Measurements from ENCODE around the gene EIF3K. TPM values are rescaled to one million over a fixed set of nuclear protein-coding genes. Genes with fewer than 3 reads are reported as not detected.

Gene EIF3K
- total RNA-seq, 4 donors from 2014 or later, result 333 to 570 (median 446) TPM

DNA sequence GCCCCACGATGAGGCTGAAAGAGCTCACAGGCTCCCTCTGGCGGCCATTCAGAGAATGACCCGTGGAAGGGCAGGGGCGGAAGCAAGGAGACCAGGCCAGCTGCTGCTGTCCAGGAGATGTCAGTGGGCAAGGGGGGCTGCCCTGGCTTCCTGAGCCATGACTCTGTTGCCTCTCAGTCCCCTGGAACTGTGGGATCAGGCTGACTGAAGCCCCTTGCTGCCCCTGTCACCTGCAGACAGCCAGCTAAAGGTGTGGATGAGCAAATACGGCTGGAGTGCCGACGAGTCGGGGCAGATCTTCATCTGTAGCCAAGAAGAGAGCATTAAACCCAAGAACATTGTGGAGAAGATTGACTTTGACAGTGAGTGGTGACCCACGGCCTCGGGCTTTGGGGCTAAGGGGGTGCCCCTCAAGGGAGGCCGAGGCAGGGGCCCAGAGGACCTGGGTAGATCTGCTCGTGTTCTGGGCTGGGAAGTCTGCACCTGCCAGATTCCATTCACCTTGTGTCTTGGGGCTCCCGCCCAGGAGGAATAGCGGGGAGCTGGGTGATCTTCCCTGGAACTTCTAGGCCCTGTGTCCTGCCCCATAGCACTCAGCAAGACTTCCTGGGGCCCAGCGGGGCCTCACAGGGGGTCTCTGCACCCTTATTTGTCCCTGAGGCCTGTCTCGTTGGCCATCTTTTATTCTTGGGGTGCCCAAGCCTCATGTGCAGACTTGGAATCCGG lies 15.9 kb downstream of the EIF3K start:
- Histone ChIP-seq H3K4me1 (peaks cover 18 to 32% (median 25%) of the 10 kb centered on the region in 4 donors), H3K27me3 (no peaks in the 10 kb centered on the region), H3K4me3 (no peak overlapping the region), H3K9me3 (no peaks in the 10 kb centered on the region), H3K27ac (replicated peaks in 1 of 4) (peak overlapping the region; percentile 39 to 67 (median 54)), H3K36me3 (peaks cover 21 to 72% (median 68%) of the 10 kb centered on the region in 4 donors)
- intact Hi-C loops (cut with DNase I), result loop anchor here (2.0 to 10.0 kb wide), 4 partner anchors 90 to 232 kb away; partner anchors contain the start of genes ECH1 and FAM98C
- DNase-seq (ENCODE audit: extremely low spot score), result no peak
- TF ChIP-seq POLR2A (IDR thresholded peaks at IDR 0.05; ENCODE audit: low read depth) (no peak), EP300 (IDR thresholded peaks at IDR 0.05) (no peak), POLR2AphosphoS5 (IDR thresholded peaks at IDR 0.05) (peak; percentile 33 to 55)
- TF ChIP-seq, protein P1, sequence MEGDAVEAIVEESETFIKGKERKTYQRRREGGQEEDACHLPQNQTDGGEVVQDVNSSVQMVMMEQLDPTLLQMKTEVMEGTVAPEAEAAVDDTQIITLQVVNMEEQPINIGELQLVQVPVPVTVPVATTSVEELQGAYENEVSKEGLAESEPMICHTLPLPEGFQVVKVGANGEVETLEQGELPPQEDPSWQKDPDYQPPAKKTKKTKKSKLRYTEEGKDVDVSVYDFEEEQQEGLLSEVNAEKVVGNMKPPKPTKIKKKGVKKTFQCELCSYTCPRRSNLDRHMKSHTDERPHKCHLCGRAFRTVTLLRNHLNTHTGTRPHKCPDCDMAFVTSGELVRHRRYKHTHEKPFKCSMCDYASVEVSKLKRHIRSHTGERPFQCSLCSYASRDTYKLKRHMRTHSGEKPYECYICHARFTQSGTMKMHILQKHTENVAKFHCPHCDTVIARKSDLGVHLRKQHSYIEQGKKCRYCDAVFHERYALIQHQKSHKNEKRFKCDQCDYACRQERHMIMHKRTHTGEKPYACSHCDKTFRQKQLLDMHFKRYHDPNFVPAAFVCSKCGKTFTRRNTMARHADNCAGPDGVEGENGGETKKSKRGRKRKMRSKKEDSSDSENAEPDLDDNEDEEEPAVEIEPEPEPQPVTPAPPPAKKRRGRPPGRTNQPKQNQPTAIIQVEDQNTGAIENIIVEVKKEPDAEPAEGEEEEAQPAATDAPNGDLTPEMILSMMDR (IDR thresholded peaks at IDR 0.05), result peak in 2 of 3 experiments; percentile 94
- WGBS, result 62% methylated on average over 14 of the region's 17 CpGs

DNA sequence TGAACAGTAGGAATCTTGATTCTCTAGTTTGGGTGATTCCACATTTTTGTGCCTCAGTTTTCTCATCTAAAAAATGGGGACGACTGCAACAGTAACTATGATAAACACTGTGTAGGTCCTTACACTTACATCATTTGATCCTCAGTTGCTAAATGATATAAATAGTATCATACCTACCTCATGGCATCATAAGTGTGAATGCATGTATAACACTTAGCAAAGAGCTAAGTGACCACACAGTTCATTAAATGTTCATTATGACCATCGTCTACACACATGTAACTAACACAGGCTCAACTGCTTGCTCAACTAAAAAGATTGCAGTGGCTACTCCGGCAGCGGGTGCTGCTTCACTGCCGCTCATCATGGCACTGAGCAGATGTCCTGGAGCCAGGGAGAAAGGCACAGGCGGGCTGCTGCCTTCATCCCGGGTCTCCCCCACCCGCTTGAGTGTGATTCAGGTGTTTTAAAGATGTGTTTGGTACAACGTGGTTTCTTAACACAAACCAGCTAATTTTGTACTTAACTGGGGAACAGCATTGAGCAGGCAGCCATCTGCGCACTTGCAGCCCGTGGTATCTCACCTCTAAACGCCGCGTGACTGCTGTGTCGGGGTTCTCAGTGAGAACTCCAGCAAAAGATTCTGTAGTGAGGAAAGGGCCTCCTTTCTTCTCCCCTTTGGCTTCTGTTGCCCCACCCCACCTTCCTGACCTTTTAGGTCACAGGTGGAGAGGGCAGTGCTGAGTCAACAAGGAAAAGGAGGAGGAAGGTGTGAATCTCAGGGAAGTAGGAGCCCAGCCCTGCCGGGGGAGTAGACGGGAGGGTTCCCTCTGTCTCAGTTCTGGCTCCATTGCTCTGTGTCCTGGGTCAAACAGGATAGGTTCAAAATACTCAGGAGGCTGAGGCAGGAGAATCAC lies 16.8 kb downstream of the EIF3K start:
- Histone ChIP-seq H3K4me3 (no peak overlapping the region), H3K9me3 (no peaks in the 10 kb centered on the region), H3K27ac (replicated peaks in 1 of 4) (peak overlapping the region; percentile 2 to 67 (median 48)), H3K36me3 (peaks cover 16 to 69% (median 60%) of the 10 kb centered on the region in 4 donors), H3K4me1 (peaks cover 20 to 32% (median 27%) of the 10 kb centered on the region in 4 donors), H3K27me3 (no peaks in the 10 kb centered on the region)
- WGBS, result 78% methylated on average over 15 of the region's 17 CpGs
- no peak for TF ChIP-seq POLR2A (IDR thresholded peaks at IDR 0.05; ENCODE audit: low read depth)
- no peak for TF ChIP-seq EP300 (IDR thresholded peaks at IDR 0.05)
- no peak for TF ChIP-seq POLR2AphosphoS5 (IDR thresholded peaks at IDR 0.05)
- TF ChIP-seq, protein P1 (IDR thresholded peaks at IDR 0.05), result no peak
- intact Hi-C loops (cut with DNase I), result loop anchor here (2.0 to 10.0 kb wide), 4 partner anchors 91 to 233 kb away; partner anchors contain the start of genes ECH1 and FAM98C
- DNase-seq (ENCODE audit: extremely low spot score), result no peak

- Histone ChIP-seq H3K27me3 (no peaks in the 10 kb centered on the region), H3K4me1 (peaks cover 26 to 32% (median 29%) of the 10 kb centered on the region in 4 donors), H3K9me3 (no peaks in the 10 kb centered on the region), H3K4me3 (no peak overlapping the region), H3K36me3 (peaks cover 0 to 42% (median 32%) of the 10 kb centered on the region in 4 donors), H3K27ac (replicated peaks in 1 of 4) (no peak overlapping the region)
- 98% methylated on average over 3 of the region's 3 CpGs for WGBS
- TF ChIP-seq EP300 (IDR thresholded peaks at IDR 0.05), result no peak
- TF ChIP-seq POLR2AphosphoS5 (IDR thresholded peaks at IDR 0.05), result no peak
- TF ChIP-seq, protein P1 (IDR thresholded peaks at IDR 0.05), result no peak
- no peak for TF ChIP-seq POLR2A (IDR thresholded peaks at IDR 0.05; ENCODE audit: low read depth)
- DNase-seq (ENCODE audit: extremely low spot score), result no peak
- intact Hi-C loops (cut with DNase I), result loop anchor here (10.0 kb wide), 2 partner anchors 124 to 196 kb away; partner anchors contain the start of gene ECH1
Observed at GRCh38 chr19:38638461-38638860, 19.5 kb downstream of the EIF3K start.

DNA sequence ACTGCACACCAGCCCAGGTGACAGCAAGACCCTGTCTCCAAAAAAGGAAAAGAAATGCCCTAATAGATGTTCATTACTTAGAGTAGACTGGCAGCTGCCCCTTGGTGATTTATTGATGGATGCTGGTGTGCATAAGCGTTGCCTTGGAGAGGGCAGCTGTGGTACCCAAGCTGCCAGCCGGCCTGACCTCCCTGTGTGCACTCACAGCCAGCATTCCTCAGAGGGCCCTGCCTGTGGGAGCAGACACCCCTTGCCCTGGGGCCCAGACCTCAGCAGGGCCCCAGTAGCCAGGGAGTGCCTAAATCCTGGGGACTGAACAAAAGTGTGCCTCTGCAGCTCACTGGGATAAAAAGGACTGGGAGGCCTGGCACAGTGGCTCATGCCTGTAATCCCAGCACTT lies 20.7 kb downstream of the EIF3K start:
- Histone ChIP-seq H3K4me3 (no peak overlapping the region), H3K27ac (replicated peaks in 1 of 4) (peak overlapping the region in 3 of 4 donors; percentile 30 to 54 (median 34)), H3K27me3 (no peaks in the 10 kb centered on the region), H3K9me3 (no peaks in the 10 kb centered on the region), H3K36me3 (peaks cover 0 to 39% (median 29%) of the 10 kb centered on the region in 4 donors), H3K4me1 (peaks cover 20 to 29% (median 22%) of the 10 kb centered on the region in 4 donors)
- DNase-seq (ENCODE audit: extremely low spot score), result no peak
- intact Hi-C loops (cut with DNase I), result loop anchor here (10.0 kb wide), 2 partner anchors 125 to 195 kb away; partner anchors contain the start of gene ECH1
- 92% methylated on average over 2 of the region's 2 CpGs for whole genome bisulfite sequencing
- TF ChIP-seq EP300 (IDR thresholded peaks at IDR 0.05) (no peak), POLR2A (IDR thresholded peaks at IDR 0.05; ENCODE audit: low read depth) (no peak), POLR2AphosphoS5 (IDR thresholded peaks at IDR 0.05) (no peak)
- TF ChIP-seq, protein P1 (IDR thresholded peaks at IDR 0.05), result no peak

All from esophagus muscularis mucosa (tissue), 4 donors.